CD4-positive, CD25-positive, alpha-beta regulatory T cell (primary cell): ENCODE data around the gene TRPC4AP. TPM values are rescaled to one million over a fixed set of nuclear protein-coding genes. Genes with fewer than 3 reads are reported as not detected.
"Not testable (repeated sequence)": the region's sequence is repeated elsewhere in the genome, so short reads cannot be mapped to it uniquely, and the experiment has no call there.

Experiments used
- ATAC-seq, 2 donors: fragments of 150-1000 bp; cut with Tn5 transposase; one replicate each; pipeline ENCODE4 v1.10.0; 2021; ENCODE audit warnings: low read depth in 2 of 2, moderate number of reproducible peaks in 2 of 2, moderate library complexity in 1 of 2
- DNase-seq, 3 donors: peaks; one replicate each; pipeline versions ENCODE4 v3.0.0 to v3.0.0-alpha.2; 2012 to 2022; ENCODE audit warnings: mixed read lengths in 1 of 3
- H3K27ac ChIP-seq: one replicate; pipeline ENCODE4 v1.7.0; 2013; ENCODE audit warnings: mild to moderate bottlenecking, low read length; ENCODE audit not compliant: insufficient read depth, poor library complexity, severe bottlenecking
- H3K27me3 ChIP-seq: one replicate; pipeline ENCODE4 v1.7.0; 2013; ENCODE audit warnings: low read length; ENCODE audit not compliant: control insufficient read depth, insufficient read depth
- H3K36me3 ChIP-seq: one replicate; pipeline ENCODE4 v1.7.0; 2013; ENCODE audit warnings: mild to moderate bottlenecking, low read length, moderate library complexity; ENCODE audit not compliant: control insufficient read depth, insufficient read depth
- H3K4me1 ChIP-seq: 2 replicates; pipeline ENCODE4 v1.7.0; 2013; ENCODE audit warnings: mild to moderate bottlenecking, low read length; ENCODE audit not compliant: insufficient read depth, control insufficient read depth, poor library complexity, severe bottlenecking
- H3K4me3 ChIP-seq: one replicate; pipeline ENCODE4 v1.7.0; 2013; ENCODE audit warnings: low read depth, mild to moderate bottlenecking, low read length, moderate library complexity
- H3K9me3 ChIP-seq, 2 experiments: 1 replicate in 1 of 2; 2 replicates in 1 of 2; pipeline ENCODE4 v1.7.0; 2013; ENCODE audit warnings: low read length in 2 of 2, mild to moderate bottlenecking in 1 of 2, moderate library complexity in 1 of 2; ENCODE audit not compliant: control insufficient read depth in 2 of 2
- H3K27ac Mint-ChIP-seq, 3 donors: one replicate each; pipeline ENCODE4 v1.8.0; 2020 to 2022; ENCODE audit warnings: mild to moderate bottlenecking in 3 of 3, mixed read lengths in 3 of 3, moderate library complexity in 2 of 3
- H3K27me3 Mint-ChIP-seq: one replicate; pipeline ENCODE4 v1.8.0; 2022; ENCODE audit warnings: mild to moderate bottlenecking, mixed read lengths
- H3K36me3 Mint-ChIP-seq: one replicate; pipeline ENCODE4 v1.8.0; 2020; ENCODE audit warnings: mixed read lengths
- H3K4me1 Mint-ChIP-seq, 4 donors: one replicate each; pipeline ENCODE4 v1.8.0; 2020 to 2022; ENCODE audit warnings: mixed read lengths in 4 of 4, mild to moderate bottlenecking in 1 of 4
- H3K4me3 Mint-ChIP-seq, 4 donors: one replicate each; pipeline ENCODE4 v1.8.0; 2020 to 2022; ENCODE audit warnings: mild to moderate bottlenecking in 4 of 4, mixed read lengths in 4 of 4, moderate library complexity in 3 of 4
- H3K9me3 Mint-ChIP-seq, 7 donors: one replicate each; pipeline ENCODE4 v1.8.0; 2020 to 2022; ENCODE audit warnings: mixed read lengths in 7 of 7, mild to moderate bottlenecking in 3 of 7, moderate library complexity in 2 of 7
- polyA plus RNA-seq, 4 donors: library from polyadenylated mRNA; unstranded; fragments of 300-500 nt; fragmentation: Illumina TruSeq; gene quantifications; one replicate each; pipeline ENCODE4 v1.2.3, GENCODE V29; 2021
- total RNA-seq: library from RNA; stranded (reverse); gene quantifications from one replicate; pipeline ENCODE4 v1.2.3, GENCODE V29; 2022

The TRPC4AP gene
- total and polyA plus RNA-seq, 5 donors from 2014 or later = 58.7 to 76.4 (median 61.2) TPM

DNA sequence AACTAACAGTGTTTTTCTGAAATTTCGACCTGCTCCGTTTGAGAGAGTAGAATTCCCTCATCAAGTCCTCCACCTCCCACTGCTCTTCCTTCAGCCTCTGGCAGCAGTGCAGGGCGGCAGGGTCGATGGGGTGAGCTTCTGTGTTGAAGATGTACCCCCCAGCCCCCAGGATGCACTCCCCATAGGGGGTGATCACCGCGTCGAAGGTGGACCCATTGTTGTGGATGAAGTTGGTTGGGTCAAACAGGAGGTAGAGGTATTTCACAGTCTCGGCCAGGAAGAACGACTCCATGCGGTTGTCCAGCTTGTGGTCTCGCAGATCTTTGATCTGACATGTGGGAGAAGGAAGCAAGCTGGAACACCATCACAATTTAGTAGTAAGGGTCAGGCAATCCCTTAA, 23.0 kb upstream of the TRPC4AP start:
- Mint-ChIP-seq H3K9me3 (no peaks in the 10 kb centered on the region), H3K27ac (peak overlapping the region in 2 of 3 donors; percentile 5 to 64), H3K27me3 (no peaks in the 10 kb centered on the region), H3K4me1 (peaks cover 0 to 8% (median 0%) of the 10 kb centered on the region in 4 donors), H3K36me3 (peaks cover 39% of the 10 kb centered on the region), H3K4me3 (no peak overlapping the region)
- no peaks in the 10 kb centered on the region for H3K27me3 ChIP-seq
- H3K36me3 ChIP-seq = peaks cover 65% of the 10 kb centered on the region
- H3K9me3 ChIP-seq = no peaks in the 10 kb centered on the region
- no peak overlapping the region for H3K27ac ChIP-seq
- DNase-seq = no peak
- no peak overlapping the region for H3K4me3 ChIP-seq
- ATAC-seq = no peak
- no peaks in the 10 kb centered on the region for H3K4me1 ChIP-seq

DNA sequence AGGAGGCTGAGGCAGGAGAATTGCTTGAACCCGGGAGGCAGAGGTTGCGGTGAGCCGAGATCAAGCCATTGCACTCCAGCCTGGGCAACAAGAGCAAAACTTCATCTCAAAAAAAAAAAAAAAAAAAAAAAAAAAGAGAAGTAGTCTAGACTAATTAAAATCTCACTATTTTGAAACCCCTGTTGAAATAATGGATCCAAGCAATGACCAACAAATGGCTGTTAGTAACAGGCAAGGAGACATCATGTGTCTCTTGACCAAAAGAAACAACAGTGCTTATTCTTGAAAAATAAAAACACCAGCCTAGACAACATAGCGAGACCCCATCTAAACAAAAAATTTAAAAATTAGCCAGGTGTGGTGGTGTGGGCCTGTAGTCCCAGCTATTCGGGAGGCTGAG, 19.7 kb upstream of the TRPC4AP start:
- not testable (repeated sequence) for H3K27me3 Mint-ChIP-seq, H3K4me3 Mint-ChIP-seq, H3K27ac Mint-ChIP-seq, H3K27me3 ChIP-seq, H3K9me3 Mint-ChIP-seq, H3K4me3 ChIP-seq, H3K4me1 Mint-ChIP-seq, H3K9me3 ChIP-seq, H3K27ac ChIP-seq, ATAC-seq, H3K4me1 ChIP-seq, DNase-seq
- peaks cover 37% of the 10 kb centered on the region for H3K36me3 ChIP-seq
- H3K36me3 Mint-ChIP-seq = peaks cover 20% of the 10 kb centered on the region

DNA sequence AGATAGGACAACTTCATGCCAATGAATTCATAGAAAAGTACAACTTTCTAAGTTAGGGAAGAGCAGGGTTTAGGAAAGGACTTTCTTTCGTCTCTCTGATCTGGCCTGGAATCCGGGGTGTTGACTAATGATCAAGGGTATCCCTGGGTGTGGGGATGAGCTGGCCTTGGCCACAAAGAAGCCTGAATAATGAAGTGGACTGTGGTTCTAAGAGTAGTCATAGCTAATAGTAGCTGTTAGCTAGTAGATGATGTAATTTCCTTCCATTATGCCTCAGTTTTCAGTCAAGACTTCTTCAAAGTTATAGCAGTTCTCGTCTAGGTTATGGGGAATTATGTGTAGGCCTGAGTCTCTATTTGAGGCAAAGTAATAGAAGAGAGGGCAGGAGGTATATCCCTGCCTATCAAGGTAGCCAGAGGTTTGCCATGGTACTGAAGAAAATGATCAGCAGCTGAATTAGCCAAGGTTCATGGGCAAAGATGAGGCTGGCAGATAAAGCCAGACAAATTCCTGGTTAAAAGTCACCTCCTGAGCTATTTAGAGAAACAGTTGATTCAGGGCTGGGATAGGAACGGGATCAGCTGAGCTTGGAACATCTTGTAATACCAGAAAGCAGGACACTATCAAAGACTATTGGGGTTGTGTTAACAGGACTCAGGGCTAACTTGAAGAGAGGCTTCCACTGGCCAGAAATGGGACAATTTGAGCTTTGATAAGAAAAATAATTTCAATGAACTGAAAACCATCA, 18.7 kb upstream of the TRPC4AP start:
- no peaks in the 10 kb centered on the region for H3K4me1 Mint-ChIP-seq
- peaks cover 31% of the 10 kb centered on the region for H3K36me3 ChIP-seq
- no peak for ATAC-seq

DNA sequence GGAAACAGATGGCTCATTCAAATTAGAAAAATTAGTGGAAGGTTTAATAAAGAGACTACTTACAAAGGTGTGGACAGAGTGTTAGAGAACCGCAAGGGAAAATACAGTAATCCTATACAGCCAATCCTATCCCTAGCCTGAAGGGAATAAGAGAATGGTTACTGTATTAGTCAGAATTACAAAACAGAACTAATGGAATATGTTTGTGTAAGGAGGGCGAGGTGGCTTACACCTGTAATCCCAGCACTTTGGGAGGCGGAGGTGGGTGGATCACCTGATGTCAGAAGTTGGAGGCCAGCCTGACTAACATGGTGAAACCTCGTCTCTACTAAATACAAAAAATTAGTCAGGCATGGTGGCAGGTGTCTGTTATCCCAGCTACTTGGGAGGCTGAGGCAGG, 16.3 kb upstream of the TRPC4AP start:
- Mint-ChIP-seq H3K27ac (no peak overlapping the region), H3K4me1 (no peaks in the 10 kb centered on the region), H3K9me3 (peaks cover 0 to 1% (median 0%) of the 10 kb centered on the region in 7 donors), H3K4me3 (no peak overlapping the region), H3K27me3 (peaks cover 2% of the 10 kb centered on the region), H3K36me3 (peaks cover 11% of the 10 kb centered on the region)
- H3K4me3 ChIP-seq = no peak overlapping the region
- no peak for DNase-seq
- no peak for ATAC-seq
- peaks cover 15% of the 10 kb centered on the region for H3K36me3 ChIP-seq
- no peak overlapping the region for H3K27ac ChIP-seq
- H3K4me1 ChIP-seq = no peaks in the 10 kb centered on the region
- H3K9me3 ChIP-seq = no peaks in the 10 kb centered on the region
- no peaks in the 10 kb centered on the region for H3K27me3 ChIP-seq

More for the DNA sequence above, 18.7 kb upstream of the TRPC4AP start:
- H3K27me3 Mint-ChIP-seq = no peaks in the 10 kb centered on the region
- H3K27ac ChIP-seq = no peak overlapping the region
- no peaks in the 10 kb centered on the region for H3K4me1 ChIP-seq
- H3K27me3 ChIP-seq = no peaks in the 10 kb centered on the region
- peak overlapping the region in 1 of 3 donors; percentile 16 for H3K27ac Mint-ChIP-seq
- no peak overlapping the region for H3K4me3 Mint-ChIP-seq
- H3K36me3 Mint-ChIP-seq = peaks cover 20% of the 10 kb centered on the region
- peaks cover 0 to 1% (median 0%) of the 10 kb centered on the region in 7 donors for H3K9me3 Mint-ChIP-seq
- DNase-seq = no peak
- H3K9me3 ChIP-seq = no peaks in the 10 kb centered on the region
- H3K4me3 ChIP-seq = no peak overlapping the region

DNA sequence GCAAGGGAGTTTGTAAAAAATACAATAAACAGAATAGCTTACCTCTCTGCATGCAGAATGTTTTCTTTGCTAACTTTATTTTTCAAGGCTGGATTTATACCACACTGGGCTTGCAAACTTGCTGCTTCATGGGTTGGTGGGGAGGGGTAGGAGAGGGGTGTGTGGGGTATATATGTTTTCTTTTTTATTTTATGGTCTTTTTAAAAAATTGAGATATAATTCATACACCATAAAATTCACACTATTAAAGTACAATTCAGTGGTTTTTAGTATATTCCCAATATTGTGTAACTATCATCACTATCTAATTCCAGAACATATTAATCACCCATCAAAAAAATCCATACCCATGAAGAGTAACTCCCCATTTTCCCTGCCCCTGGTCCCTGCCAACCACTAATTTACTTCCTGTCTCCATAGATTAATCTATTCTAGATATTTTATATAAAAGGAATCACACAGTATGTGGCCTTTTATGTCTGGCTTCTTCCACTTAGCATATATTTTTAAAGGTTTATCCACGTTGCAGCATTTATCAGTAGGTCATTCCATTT, 14.3 kb upstream of the TRPC4AP start:
- peaks cover 0 to 1% (median 0%) of the 10 kb centered on the region in 7 donors for H3K9me3 Mint-ChIP-seq
- no peaks in the 10 kb centered on the region for H3K9me3 ChIP-seq
- no peak overlapping the region for H3K4me3 Mint-ChIP-seq
- H3K36me3 Mint-ChIP-seq = peaks cover 11% of the 10 kb centered on the region
- no peaks in the 10 kb centered on the region for H3K4me1 ChIP-seq
- H3K27ac Mint-ChIP-seq = no peak overlapping the region
- ATAC-seq (no peak), DNase-seq (no peak)
- no peak overlapping the region for H3K4me3 ChIP-seq
- H3K27ac ChIP-seq = no peak overlapping the region
- no peaks in the 10 kb centered on the region for H3K27me3 ChIP-seq
- H3K36me3 ChIP-seq = peaks cover 9% of the 10 kb centered on the region
- H3K4me1 Mint-ChIP-seq = no peaks in the 10 kb centered on the region
- peaks cover 4% of the 10 kb centered on the region for H3K27me3 Mint-ChIP-seq

DNA sequence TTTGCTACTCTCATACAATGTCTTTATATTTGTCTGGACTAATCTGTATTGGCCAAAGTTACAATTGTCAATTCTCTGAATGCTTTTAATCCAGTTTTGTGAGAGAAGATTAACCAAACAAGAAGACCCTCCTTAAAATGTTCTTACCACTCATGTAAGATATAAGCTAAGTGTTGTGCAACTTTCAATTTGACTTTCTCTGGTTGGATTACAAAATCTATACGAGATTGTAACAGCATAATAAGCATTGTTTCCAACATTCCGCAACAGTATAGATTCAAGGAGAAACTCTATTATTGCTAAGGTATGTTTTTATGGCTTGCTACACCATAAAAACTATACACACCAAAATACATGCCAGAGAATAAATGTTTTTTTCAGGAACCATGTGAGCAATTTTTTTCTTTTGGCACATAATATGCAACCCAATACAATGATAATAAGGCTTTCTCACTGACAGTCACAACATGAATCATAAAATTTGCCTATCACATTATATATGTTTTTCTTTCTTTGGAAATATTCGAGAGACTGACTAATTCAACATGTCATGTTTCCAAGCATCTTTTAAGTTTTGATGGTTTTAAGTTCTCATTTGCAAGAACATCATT, 12.2 kb upstream of the TRPC4AP start:
- no peak overlapping the region for H3K27ac Mint-ChIP-seq
- H3K27ac ChIP-seq = no peak overlapping the region
- H3K36me3 Mint-ChIP-seq = no peaks in the 10 kb centered on the region
- no peak overlapping the region for H3K4me3 ChIP-seq
- ATAC-seq = no peak
- H3K27me3 Mint-ChIP-seq = peaks cover 13% of the 10 kb centered on the region
- H3K36me3 ChIP-seq = no peaks in the 10 kb centered on the region
- H3K27me3 ChIP-seq = no peaks in the 10 kb centered on the region
- no peaks in the 10 kb centered on the region for H3K4me1 ChIP-seq
- H3K4me3 Mint-ChIP-seq = no peak overlapping the region
- no peaks in the 10 kb centered on the region for H3K9me3 ChIP-seq
- H3K9me3 Mint-ChIP-seq = peaks cover 0 to 1% (median 0%) of the 10 kb centered on the region in 7 donors
- DNase-seq = no peak
- H3K4me1 Mint-ChIP-seq = no peaks in the 10 kb centered on the region

DNA sequence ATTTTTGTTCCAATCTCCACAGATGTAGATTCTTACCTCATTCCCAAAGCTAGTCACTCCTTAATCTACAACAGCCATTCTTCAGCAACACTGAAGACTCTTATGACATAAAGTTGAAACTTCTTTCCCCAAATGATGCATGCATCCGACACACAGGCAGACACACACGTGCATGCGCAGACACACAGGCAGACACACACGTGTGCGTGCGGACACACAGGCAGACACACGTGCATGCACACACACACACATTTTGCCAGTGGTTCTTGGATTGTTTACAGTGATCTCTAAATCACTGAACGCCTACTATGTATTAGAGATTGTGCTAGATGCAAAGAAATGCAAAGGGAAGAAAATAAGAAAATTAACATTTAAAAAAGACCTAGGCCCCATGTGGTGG, 9.0 kb upstream of the TRPC4AP start:
- H3K36me3 Mint-ChIP-seq = no peaks in the 10 kb centered on the region
- H3K27me3 Mint-ChIP-seq = peaks cover 13% of the 10 kb centered on the region
- no peaks in the 10 kb centered on the region for H3K4me1 Mint-ChIP-seq
- no peak overlapping the region for H3K4me3 ChIP-seq
- H3K27ac Mint-ChIP-seq = no peak overlapping the region
- no peaks in the 10 kb centered on the region for H3K9me3 ChIP-seq
- no peak for DNase-seq
- H3K36me3 ChIP-seq = no peaks in the 10 kb centered on the region
- H3K4me1 ChIP-seq = no peaks in the 10 kb centered on the region
- no peaks in the 10 kb centered on the region for H3K27me3 ChIP-seq
- no peak overlapping the region for H3K27ac ChIP-seq
- peaks cover 0 to 1% (median 0%) of the 10 kb centered on the region in 7 donors for H3K9me3 Mint-ChIP-seq
- no peak overlapping the region for H3K4me3 Mint-ChIP-seq
- no peak for ATAC-seq
